ENCODE measurements around the gene MARVELD1.

MARVELD1 gene

GRCh38 chr10:97752956-97753355 lies 39.4 kb downstream of the MARVELD1 start:
- in situ Hi-C loops (cut with MboI; ENCODE audit: low sequenced_read_pairs), result no loop called here

GRCh38 chr10:97754726-97755125 lies 41.2 kb downstream of the MARVELD1 start:
- in situ Hi-C loops (cut with MboI; ENCODE audit: low sequenced_read_pairs), result no loop called here

- in situ Hi-C loops (cut with MboI; ENCODE audit: low sequenced_read_pairs), result no loop called here
Measured at GRCh38 chr10:97755718-97756117, 42.2 kb downstream of the MARVELD1 start.

- in situ Hi-C loops (cut with MboI; ENCODE audit: low sequenced_read_pairs), result no loop called here
Measured at GRCh38 chr10:97757471-97757870, 43.9 kb downstream of the MARVELD1 start.

- in situ Hi-C loops (cut with MboI; ENCODE audit: low sequenced_read_pairs), result no loop called here
Measured at GRCh38 chr10:97759158-97759887, 45.8 kb downstream of the MARVELD1 start.

- in situ Hi-C loops (cut with MboI; ENCODE audit: low sequenced_read_pairs), result no loop called here
Measured at GRCh38 chr10:97759946-97760345, 46.4 kb downstream of the MARVELD1 start.

- in situ Hi-C loops (cut with MboI; ENCODE audit: low sequenced_read_pairs), result no loop called here
Measured at GRCh38 chr10:97760461-97761257, 47.1 kb downstream of the MARVELD1 start.

GRCh38 chr10:97761331-97761865 lies 47.9 kb downstream of the MARVELD1 start:
- in situ Hi-C loops (cut with MboI; ENCODE audit: low sequenced_read_pairs), result no loop called here

GRCh38 chr10:97762056-97762455 lies 48.5 kb downstream of the MARVELD1 start:
- in situ Hi-C loops (cut with MboI; ENCODE audit: low sequenced_read_pairs), result no loop called here

GRCh38 chr10:97762816-97763215 lies 49.3 kb downstream of the MARVELD1 start:
- in situ Hi-C loops (cut with MboI; ENCODE audit: low sequenced_read_pairs), result no loop called here

- in situ Hi-C loops (cut with MboI; ENCODE audit: low sequenced_read_pairs), result no loop called here
Measured at GRCh38 chr10:97763411-97763810, 49.9 kb downstream of the MARVELD1 start.

GRCh38 chr10:97763947-97764346 lies 50.4 kb downstream of the MARVELD1 start:
- in situ Hi-C loops (cut with MboI; ENCODE audit: low sequenced_read_pairs), result no loop called here

GRCh38 chr10:97764519-97764931 lies 51.0 kb downstream of the MARVELD1 start:
- in situ Hi-C loops (cut with MboI; ENCODE audit: low sequenced_read_pairs), result no loop called here

- in situ Hi-C loops (cut with MboI; ENCODE audit: low sequenced_read_pairs), result no loop called here
Measured at GRCh38 chr10:97765201-97765600, 51.7 kb downstream of the MARVELD1 start.

GRCh38 chr10:97766106-97766810 lies 52.7 kb downstream of the MARVELD1 start:
- in situ Hi-C loops (cut with MboI; ENCODE audit: low sequenced_read_pairs), result no loop called here

GRCh38 chr10:97766996-97767924 lies 53.7 kb downstream of the MARVELD1 start:
- in situ Hi-C loops (cut with MboI; ENCODE audit: low sequenced_read_pairs), result no loop called here

Data from HL-60/S4 treated with retinoic acid at 250 ng/mL for 4 days and 3 days (cell line).